Activated CD4-positive, alpha-beta T cell treated with anti-CD3 and anti-CD28 coated beads, Interleukin-2, amount 10 ng/mL, durations not matched to agents 24 days and 14 days (primary cell): ENCODE data around the gene RNF38. TPM values are rescaled to one million over a fixed set of nuclear protein-coding genes. Genes with fewer than 3 reads are reported as not detected.
"Not testable (repeated sequence)": the region's sequence is repeated elsewhere in the genome, so short reads cannot be mapped to it uniquely, and the experiment has no call there.

Experiments
- DNase-seq: peaks from one replicate; pipeline ENCODE4 v3.0.0; 2022
- H3K27ac Mint-ChIP-seq: one replicate; pipeline ENCODE4 v1.8.0; 2022; ENCODE audit warnings: mild to moderate bottlenecking, mixed read lengths
- H3K27me3 Mint-ChIP-seq: one replicate; pipeline ENCODE4 v1.8.0; 2022; ENCODE audit warnings: mixed read lengths
- H3K36me3 Mint-ChIP-seq: one replicate; pipeline ENCODE4 v1.8.0; 2022; ENCODE audit warnings: low read depth, mild to moderate bottlenecking, mixed read lengths
- H3K4me1 Mint-ChIP-seq: one replicate; pipeline ENCODE4 v1.8.0; 2021; ENCODE audit warnings: mixed read lengths
- H3K4me3 Mint-ChIP-seq: one replicate; pipeline ENCODE4 v1.8.0; 2022; ENCODE audit warnings: mild to moderate bottlenecking, moderate library complexity, mixed read lengths
- H3K9me3 Mint-ChIP-seq: one replicate; pipeline ENCODE4 v1.8.0; 2021; ENCODE audit warnings: mixed read lengths
- intact Hi-C: fragments of 100-400 bp; cut with micrococcal nuclease; formaldehyde crosslinking; loops from one replicate; pipeline ENCODE4 v1.15.1; 2023
- total RNA-seq: library from RNA; stranded (reverse); gene quantifications from 2 replicates; pipeline ENCODE4 v1.2.3, GENCODE V29; 2022

RNF38 gene
- total RNA-seq, 1 donor from 2014 or later: 29.6 TPM

GRCh38 chr9:36398745-36399144 is 1.3 kb downstream of the RNF38 start:
- H3K4me3 Mint-ChIP-seq: peak overlapping the region; percentile 61
- H3K27me3 Mint-ChIP-seq: no peaks in the 10 kb centered on the region
- peaks cover 4% of the 10 kb centered on the region for H3K9me3 Mint-ChIP-seq
- no peak for DNase-seq
- peak overlapping the region; percentile 57 for H3K27ac Mint-ChIP-seq
- intact Hi-C loops: loop anchor here (5.0 kb wide), 1 partner anchor 56 kb away; no protein-coding TSS in a partner anchor
- peaks cover 37% of the 10 kb centered on the region for H3K4me1 Mint-ChIP-seq
- H3K36me3 Mint-ChIP-seq: peaks cover 22% of the 10 kb centered on the region

GRCh38 chr9:36396985-36397384 is 3.1 kb downstream of the RNF38 start:
- Mint-ChIP-seq H3K27ac (no peak overlapping the region), H3K4me1 (peaks cover 39% of the 10 kb centered on the region), H3K9me3 (peaks cover 4% of the 10 kb centered on the region), H3K36me3 (peaks cover 28% of the 10 kb centered on the region), H3K27me3 (no peaks in the 10 kb centered on the region), H3K4me3 (no peak overlapping the region)
- DNase-seq: no peak
- intact Hi-C loops: loop anchor here (5.0 kb wide), 1 partner anchor 55 kb away; no protein-coding TSS in a partner anchor

DNA sequence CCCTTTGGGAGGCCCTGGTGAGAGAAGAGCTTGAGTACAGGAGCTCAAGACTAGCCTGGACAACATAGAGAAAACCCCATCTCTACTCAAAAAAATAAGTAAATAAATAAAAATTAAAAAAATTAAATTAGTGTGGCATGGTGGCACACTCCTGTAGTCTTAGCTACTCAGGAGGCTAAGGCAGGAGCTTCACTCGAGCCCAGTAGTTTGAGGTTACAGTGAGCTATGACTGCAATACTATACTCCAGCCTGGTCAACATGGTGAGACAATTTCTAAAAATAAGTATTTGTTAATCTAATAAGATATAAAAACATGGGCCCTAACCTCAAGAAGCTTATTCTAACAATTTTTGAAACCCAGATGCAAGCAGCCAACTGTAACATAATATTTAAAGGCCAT is 7.6 kb downstream of the RNF38 start:
- Mint-ChIP-seq H3K9me3 (no peaks in the 10 kb centered on the region), H3K27ac (no peak overlapping the region), H3K36me3 (peaks cover 36% of the 10 kb centered on the region), H3K4me1 (peaks cover 44% of the 10 kb centered on the region), H3K27me3 (no peaks in the 10 kb centered on the region), H3K4me3 (no peak overlapping the region)
- intact Hi-C loops: no loop called here
- no peak for DNase-seq

GRCh38 chr9:36389590-36389989 is 10.5 kb downstream of the RNF38 start:
- Mint-ChIP-seq H3K4me1 (peaks cover 33% of the 10 kb centered on the region), H3K27me3 (no peaks in the 10 kb centered on the region)
- intact Hi-C loops: no loop called here

DNA sequence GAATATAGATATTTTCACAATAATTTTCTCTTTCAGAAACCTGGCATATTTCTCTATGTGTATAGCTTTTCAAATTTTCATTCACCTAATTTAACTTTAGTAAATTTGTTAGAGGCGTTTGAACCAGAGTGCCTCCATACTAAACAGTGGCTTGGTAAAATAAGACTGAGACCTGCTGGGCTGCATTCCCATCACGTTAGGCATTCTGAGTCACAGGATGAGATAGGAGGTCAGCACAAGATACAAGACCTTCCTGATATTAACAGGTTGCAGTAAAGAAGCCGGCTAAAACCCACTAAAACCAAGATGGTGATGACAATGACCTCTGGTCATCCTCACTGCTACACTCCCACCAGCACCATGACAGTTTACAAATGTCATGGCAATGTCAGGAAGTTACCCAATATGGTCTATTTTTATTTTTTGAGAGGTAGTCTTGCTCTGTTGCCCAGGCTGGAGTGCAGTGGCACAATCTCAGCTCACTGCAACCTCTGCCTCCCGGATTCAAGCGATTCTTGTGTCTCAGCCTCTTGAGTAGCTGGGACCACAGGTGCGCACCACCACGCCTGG is 13.6 kb downstream of the RNF38 start:
- H3K4me3 Mint-ChIP-seq, intact Hi-C loops, H3K27me3 Mint-ChIP-seq, H3K27ac Mint-ChIP-seq, H3K9me3 Mint-ChIP-seq, DNase-seq: not testable (repeated sequence)
- H3K36me3 Mint-ChIP-seq: peaks cover 34% of the 10 kb centered on the region
- H3K4me1 Mint-ChIP-seq: peaks cover 45% of the 10 kb centered on the region

More at GRCh38 chr9:36389590-36389989, 10.5 kb downstream of the RNF38 start:
- Mint-ChIP-seq H3K36me3 (peaks cover 34% of the 10 kb centered on the region), H3K4me3 (no peak overlapping the region), H3K27ac (no peak overlapping the region), H3K9me3 (no peaks in the 10 kb centered on the region)
- no peak for DNase-seq

GRCh38 chr9:36382484-36382883 is 17.6 kb downstream of the RNF38 start:
- H3K4me1 Mint-ChIP-seq: peaks cover 36% of the 10 kb centered on the region
- no peaks in the 10 kb centered on the region for H3K27me3 Mint-ChIP-seq
- no peak for DNase-seq
- H3K4me3 Mint-ChIP-seq: no peak overlapping the region
- no peaks in the 10 kb centered on the region for H3K9me3 Mint-ChIP-seq
- intact Hi-C loops: no loop called here
- peak overlapping the region; percentile 15 for H3K27ac Mint-ChIP-seq
- H3K36me3 Mint-ChIP-seq: peaks cover 22% of the 10 kb centered on the region

- H3K36me3 Mint-ChIP-seq: peaks cover 36% of the 10 kb centered on the region
- no peak overlapping the region for H3K27ac Mint-ChIP-seq
- no peak overlapping the region for H3K4me3 Mint-ChIP-seq
- peaks cover 3% of the 10 kb centered on the region for H3K4me1 Mint-ChIP-seq
- H3K27me3 Mint-ChIP-seq: no peaks in the 10 kb centered on the region
- DNase-seq: no peak
- H3K9me3 Mint-ChIP-seq: no peaks in the 10 kb centered on the region
- intact Hi-C loops: no loop called here
Measured at GRCh38 chr9:36364577-36364976, 35.5 kb downstream of the RNF38 start.

DNA sequence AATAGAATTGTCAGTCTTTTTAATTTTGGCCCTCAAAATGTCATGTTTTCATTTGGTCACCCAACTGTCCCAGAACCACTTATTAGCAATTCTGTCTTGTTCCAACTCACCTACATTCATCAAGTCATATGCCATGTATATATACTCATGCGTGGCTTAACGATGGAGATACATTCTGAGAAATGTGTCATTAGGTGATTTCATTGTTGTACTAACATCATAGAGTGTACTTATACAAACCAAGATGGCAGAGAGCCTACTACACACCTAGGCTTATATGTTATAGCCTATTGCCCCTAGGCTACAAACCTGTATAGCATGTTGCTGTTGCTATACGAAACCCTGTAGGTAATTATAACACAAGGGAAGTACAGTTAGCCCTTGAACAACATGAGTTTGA is 36.6 kb downstream of the RNF38 start:
- Mint-ChIP-seq H3K27ac (no peak overlapping the region), H3K4me3 (no peak overlapping the region), H3K9me3 (no peaks in the 10 kb centered on the region), H3K36me3 (peaks cover 30% of the 10 kb centered on the region), H3K4me1 (peaks cover 3% of the 10 kb centered on the region), H3K27me3 (no peaks in the 10 kb centered on the region)
- intact Hi-C loops: no loop called here
- DNase-seq: no peak

DNA sequence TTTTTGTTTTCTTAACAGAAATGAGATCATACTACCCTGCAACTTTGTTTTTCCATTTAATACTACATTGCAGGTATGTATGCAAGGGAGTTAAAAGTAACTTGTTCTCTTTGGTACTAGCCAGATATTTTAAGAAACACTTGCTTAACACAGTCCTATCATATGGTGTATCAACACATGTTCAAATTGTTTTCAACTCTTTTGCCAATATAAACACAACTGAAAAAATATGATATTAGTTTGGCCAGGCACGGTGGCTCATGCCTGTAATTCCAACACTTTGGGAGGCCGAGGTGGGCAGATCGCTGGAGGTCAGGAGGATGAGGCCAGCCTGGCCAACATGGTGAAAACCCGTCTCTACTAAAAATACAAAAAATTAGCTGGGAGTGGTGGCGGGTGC is 41.6 kb downstream of the RNF38 start:
- peaks cover 36% of the 10 kb centered on the region for H3K36me3 Mint-ChIP-seq
- peaks cover 5% of the 10 kb centered on the region for H3K4me1 Mint-ChIP-seq
- no peaks in the 10 kb centered on the region for H3K27me3 Mint-ChIP-seq
- no peak overlapping the region for H3K4me3 Mint-ChIP-seq
- H3K9me3 Mint-ChIP-seq: no peaks in the 10 kb centered on the region
- no peak overlapping the region for H3K27ac Mint-ChIP-seq
- intact Hi-C loops: no loop called here
- DNase-seq: no peak

DNA sequence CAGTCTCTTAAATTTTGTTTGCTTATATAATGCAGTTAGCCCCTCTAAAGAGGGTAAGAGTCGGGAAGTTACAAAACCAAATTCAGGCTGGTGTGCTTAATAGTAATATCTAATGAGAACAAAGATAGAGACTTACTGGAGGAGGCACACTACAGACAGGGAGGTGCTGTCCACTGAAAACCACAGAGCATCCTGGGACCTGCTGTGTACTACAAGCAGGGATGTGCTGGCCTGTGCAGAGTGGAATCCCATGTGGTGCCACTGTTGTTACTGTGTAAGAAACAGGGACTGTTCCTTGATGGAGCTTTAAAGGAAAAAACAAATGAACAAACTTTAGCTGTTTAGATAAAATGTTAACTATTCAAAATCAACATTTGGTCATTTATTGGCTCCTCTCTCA is 42.4 kb downstream of the RNF38 start:
- peaks cover 5% of the 10 kb centered on the region for H3K4me1 Mint-ChIP-seq
- no peak overlapping the region for H3K27ac Mint-ChIP-seq
- H3K27me3 Mint-ChIP-seq: no peaks in the 10 kb centered on the region
- no peaks in the 10 kb centered on the region for H3K9me3 Mint-ChIP-seq
- no peak overlapping the region for H3K4me3 Mint-ChIP-seq
- peaks cover 28% of the 10 kb centered on the region for H3K36me3 Mint-ChIP-seq
- no peak for DNase-seq
- intact Hi-C loops: no loop called here

DNA sequence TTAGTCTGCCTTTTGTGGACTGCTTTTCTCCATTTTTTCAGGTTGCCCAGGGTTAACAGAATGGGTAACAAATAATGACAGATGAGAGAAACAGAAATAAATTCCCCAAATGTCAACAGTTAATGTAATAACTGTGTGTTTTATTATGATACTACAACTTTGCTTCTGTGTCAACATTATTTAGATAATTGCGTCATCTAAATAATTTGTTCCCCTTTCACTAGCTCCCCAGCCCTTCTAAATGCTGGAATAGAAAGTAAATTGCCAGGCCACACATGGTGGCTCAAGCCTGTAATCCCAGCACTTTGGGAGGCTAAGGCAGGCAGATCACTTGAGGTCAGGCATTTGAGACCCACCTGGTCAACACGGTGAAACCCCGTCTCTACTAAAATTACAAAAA is 53.5 kb downstream of the RNF38 start:
- intact Hi-C loops: no loop called here
- H3K36me3 Mint-ChIP-seq: peaks cover 65% of the 10 kb centered on the region
- DNase-seq: no peak
- no peak overlapping the region for H3K27ac Mint-ChIP-seq
- no peak overlapping the region for H3K4me3 Mint-ChIP-seq
- H3K4me1 Mint-ChIP-seq: peaks cover 10% of the 10 kb centered on the region
- H3K9me3 Mint-ChIP-seq: no peaks in the 10 kb centered on the region
- H3K27me3 Mint-ChIP-seq: no peaks in the 10 kb centered on the region

DNA sequence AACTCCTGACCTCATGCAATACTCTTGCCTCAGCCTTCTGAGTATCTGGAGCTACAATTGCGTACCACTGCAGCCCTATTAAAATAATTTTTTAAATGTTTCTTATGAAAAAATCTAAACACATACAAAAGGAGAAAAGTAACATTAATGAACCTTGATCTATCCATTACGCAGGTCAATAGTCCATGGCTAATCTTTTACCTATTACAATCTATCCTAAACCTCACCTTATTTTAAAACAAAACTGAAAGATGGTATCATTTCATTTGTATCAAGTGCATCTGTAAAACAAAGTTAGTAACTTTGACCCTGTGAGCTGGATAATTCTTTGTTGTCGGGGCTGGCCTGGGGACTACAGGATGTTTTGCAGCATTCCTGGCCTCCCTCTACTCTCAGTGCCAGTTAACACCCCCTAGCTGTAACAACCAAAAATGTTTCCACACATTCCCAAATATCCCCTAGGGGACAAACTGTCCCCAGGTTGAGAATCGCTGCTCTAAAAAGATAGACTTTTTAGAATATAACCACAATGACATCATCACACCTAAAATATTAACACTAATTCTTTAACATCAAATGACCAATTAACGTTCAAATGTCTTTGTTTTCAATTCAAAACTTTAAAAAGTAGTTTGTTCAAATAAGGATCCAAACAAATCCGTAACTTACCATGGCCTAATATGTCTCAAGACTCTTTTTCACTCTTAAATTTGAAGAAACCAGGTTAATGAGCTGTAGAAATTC is 54.8 kb downstream of the RNF38 start:
- Mint-ChIP-seq H3K4me3 (no peak overlapping the region), H3K9me3 (no peaks in the 10 kb centered on the region), H3K4me1 (peaks cover 10% of the 10 kb centered on the region), H3K27ac (no peak overlapping the region), H3K36me3 (peaks cover 63% of the 10 kb centered on the region), H3K27me3 (no peaks in the 10 kb centered on the region)
- DNase-seq: no peak
- intact Hi-C loops: no loop called here

DNA sequence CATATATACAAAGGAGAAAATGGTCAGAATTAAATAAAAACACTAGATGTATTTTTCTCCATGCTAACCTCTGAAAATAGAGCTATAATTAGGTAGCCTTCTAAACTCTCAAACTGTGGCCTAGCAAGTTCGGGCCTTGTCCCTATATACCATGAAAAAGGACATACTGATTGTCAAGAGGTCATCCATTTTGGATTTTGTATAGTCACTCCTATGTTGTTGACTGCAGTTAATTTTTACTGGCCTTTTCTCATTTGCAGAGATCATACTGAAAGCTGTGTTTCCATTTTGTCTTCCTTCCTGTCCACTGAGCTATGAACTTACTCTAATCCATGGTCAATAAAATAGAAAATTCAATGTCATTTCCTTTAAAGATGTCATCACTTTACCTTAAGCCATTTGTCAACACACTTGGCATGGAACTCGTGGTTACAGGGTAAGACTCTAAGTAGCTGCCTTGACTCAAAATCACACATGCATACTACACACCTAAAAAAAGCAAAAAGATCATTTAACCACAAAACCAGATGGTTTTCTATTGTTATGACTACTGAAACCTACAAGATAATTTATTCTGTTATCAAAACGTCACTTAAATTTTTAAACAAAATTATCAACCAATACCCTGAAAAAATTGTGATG is 58.0 kb downstream of the RNF38 start:
- Mint-ChIP-seq H3K27me3 (no peaks in the 10 kb centered on the region), H3K27ac (peak overlapping the region; percentile 77), H3K4me1 (peaks cover 10% of the 10 kb centered on the region), H3K9me3 (no peaks in the 10 kb centered on the region), H3K4me3 (no peak overlapping the region), H3K36me3 (peaks cover 63% of the 10 kb centered on the region)
- no peak for DNase-seq
- intact Hi-C loops: loop anchor here (5.0 kb wide), 1 partner anchor 55 kb away; no protein-coding TSS in a partner anchor

- Mint-ChIP-seq H3K4me3 (no peak overlapping the region), H3K4me1 (peaks cover 7% of the 10 kb centered on the region), H3K9me3 (no peaks in the 10 kb centered on the region), H3K27me3 (no peaks in the 10 kb centered on the region), H3K27ac (no peak overlapping the region), H3K36me3 (peaks cover 50% of the 10 kb centered on the region)
- no peak for DNase-seq
- intact Hi-C loops: no loop called here
Measured at GRCh38 chr9:36337865-36338264, 62.2 kb downstream of the RNF38 start.
